Activated CD4-positive, CD25-positive, alpha-beta regulatory T cell (primary cell): ENCODE data around the gene FTL.
"Not testable (repeated sequence)": the region's sequence is repeated elsewhere in the genome, so short reads cannot be mapped to it uniquely, and the experiment has no call there.

ENCODE experiments used
- DNase-seq, 4 experiments: peaks; one replicate each; lab custom pipeline; 2025; lab: John Stamatoyannopoulos, UW

The FTL gene

DNA sequence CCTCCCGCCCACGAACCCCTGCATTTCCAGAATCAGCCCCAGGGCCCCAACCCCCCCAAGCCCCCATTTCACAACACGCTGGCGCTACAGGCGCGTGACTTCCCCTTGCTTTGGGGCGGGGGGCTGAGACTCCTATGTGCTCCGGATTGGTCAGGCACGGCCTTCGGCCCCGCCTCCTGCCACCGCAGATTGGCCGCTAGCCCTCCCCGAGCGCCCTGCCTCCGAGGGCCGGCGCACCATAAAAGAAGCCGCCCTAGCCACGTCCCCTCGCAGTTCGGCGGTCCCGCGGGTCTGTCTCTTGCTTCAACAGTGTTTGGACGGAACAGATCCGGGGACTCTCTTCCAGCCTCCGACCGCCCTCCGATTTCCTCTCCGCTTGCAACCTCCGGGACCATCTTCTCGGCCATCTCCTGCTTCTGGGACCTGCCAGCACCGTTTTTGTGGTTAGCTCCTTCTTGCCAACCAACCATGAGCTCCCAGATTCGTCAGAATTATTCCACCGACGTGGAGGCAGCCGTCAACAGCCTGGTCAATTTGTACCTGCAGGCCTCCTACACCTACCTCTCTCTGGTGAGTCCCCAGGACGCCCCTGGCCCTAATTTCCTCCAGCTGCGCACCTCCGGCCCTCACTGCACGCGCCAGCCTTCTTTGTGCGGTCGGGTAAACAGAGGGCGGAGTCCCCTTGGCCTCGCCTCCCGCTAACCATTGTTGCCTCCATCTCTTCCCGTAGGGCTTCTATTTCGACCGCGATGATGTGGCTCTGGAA, at the start of gene FTL:
Gene FTL (plus strand): TSS at position 270 of the 766 bp plus-strand sequence. CDS start 199 bp downstream, at position 469.
- DNase-seq: peak; percentile 83 to 88 (median 84)

DNA sequence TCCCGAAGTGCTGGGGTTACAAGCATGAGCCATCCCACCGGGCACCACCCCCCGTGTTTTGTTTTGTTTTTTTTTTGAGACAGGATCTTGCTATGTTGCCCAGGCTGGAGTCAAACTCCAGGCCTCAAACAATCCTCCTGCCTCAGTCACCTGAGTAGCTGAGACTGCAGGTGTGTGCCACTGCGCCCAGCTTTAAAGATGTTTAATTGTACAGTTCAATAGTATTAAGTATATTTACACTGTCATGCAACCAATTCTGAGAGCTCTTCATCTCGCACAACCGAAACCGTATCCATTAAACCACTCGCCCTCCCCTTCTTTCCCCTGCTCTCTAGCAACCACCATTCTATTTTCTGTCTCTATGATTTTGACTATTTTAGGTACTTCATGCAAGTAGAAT, 49.4 kb upstream of the FTL start:
- DNase-seq: no peak

DNA sequence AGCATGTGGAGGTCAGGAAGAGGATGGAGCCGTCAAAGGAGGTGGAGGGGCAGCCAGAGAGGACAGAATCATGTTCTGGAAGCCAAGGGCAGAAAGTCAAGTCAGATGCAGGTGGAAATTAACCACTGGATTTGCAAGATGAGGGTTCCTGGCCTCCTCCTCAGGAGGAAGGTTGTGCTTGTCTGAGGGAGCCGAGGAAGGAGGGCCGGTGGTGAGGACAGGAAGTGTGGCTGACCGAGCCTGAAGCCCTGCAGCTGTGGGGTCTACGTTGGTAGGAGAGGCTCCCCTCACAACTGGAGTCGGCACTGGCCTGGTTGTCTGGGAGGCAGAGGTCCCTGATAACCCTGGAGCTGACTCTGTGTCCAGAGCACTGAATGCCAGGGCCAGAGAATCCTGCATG, 47.0 kb upstream of the FTL start:
- DNase-seq: no peak

DNA sequence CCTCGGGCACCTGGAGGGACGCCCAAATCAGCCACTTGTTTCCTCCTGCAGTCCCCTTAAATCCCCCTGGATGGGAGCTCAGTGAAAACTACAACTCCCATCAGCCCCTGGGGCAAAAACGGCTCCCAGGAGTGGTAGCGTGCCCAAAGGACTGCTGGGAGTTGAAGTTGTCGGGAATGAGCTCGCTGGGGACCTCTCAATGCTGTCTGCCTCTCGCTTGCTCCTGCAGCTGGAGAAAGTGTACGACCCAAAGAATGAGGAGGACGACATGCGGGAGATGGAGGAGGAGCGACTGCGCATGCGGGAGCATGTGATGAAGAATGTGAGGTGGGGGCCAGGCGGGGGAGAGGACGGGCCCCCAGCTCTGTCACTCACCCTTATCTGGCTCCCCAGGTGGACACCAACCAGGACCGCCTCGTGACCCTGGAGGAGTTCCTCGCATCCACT, 46.3 kb upstream of the FTL start:
- no peak for DNase-seq

DNA sequence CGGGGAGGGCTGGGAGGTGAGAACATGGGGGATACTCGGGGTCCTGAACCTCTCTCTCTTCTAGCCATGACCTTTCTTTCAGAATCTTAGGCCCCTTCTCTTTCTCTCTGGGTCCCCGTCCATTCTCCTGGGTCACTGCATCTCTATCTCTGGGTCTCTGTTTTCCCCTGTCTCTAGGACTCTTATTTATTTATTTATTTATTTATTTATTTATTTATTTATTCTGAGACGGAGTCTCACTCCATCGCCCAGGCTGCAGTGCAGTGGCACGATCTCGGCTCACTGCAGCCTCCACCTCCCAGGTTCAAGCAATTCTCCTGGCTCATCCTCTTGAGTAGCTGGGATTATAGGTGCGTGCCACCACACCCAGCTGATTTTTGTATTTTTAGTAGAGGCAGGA, 45.8 kb upstream of the FTL start:
- not testable (repeated sequence) for DNase-seq

DNA sequence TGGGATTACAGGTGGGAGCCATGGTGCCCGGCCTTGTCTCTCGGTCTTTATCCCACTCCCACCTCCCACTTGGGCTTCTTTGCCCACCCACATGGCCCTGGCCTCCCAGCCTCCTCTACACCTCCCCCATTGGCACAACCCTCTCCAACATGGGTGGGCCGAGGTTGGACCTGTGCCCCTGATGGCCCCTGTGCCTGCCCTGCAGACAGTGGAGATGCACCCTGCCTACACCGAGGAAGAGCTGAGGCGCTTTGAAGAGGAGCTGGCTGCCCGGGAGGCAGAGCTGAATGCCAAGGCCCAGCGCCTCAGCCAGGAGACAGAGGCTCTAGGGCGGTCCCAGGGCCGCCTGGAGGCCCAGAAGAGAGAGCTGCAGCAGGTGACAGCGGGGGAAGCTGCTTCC, 44.2 kb upstream of the FTL start:
- DNase-seq: no peak

DNA sequence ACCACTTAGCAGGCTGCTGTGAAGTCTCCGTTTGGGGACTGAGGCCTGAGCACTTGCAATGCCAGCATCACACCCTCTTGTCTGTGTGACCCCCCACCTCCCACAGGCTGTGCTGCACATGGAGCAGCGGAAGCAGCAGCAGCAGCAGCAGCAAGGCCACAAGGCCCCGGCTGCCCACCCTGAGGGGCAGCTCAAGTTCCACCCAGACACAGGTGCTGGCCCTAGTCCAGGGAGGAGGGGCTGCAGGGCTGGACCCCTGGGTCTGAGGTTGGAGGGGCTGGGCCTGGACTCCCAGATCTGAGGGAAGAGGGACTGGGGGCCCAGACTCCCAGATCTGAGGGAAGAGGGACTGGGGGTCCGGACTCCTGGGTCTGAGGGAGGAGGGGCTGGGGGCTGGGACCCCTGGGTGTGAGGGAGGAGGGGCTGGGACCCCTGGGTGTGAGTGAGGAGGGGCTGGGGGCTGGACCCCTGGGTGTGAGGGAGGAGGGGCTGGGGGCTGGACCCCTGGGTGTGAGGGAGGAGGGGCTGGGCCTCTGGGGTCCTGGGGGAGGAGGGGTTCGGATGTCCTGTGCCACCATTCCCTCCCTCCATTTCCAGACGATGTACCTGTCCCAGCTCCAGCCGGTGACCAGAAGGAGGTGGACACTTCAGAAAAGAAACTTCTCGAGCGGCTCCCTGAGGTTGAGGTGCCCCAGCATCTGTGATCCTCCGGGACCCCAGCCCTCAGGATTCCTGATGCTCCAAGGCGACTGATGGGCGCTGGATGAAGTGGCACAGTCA, 43.2 kb upstream of the FTL start:
- DNase-seq: no peak

DNA sequence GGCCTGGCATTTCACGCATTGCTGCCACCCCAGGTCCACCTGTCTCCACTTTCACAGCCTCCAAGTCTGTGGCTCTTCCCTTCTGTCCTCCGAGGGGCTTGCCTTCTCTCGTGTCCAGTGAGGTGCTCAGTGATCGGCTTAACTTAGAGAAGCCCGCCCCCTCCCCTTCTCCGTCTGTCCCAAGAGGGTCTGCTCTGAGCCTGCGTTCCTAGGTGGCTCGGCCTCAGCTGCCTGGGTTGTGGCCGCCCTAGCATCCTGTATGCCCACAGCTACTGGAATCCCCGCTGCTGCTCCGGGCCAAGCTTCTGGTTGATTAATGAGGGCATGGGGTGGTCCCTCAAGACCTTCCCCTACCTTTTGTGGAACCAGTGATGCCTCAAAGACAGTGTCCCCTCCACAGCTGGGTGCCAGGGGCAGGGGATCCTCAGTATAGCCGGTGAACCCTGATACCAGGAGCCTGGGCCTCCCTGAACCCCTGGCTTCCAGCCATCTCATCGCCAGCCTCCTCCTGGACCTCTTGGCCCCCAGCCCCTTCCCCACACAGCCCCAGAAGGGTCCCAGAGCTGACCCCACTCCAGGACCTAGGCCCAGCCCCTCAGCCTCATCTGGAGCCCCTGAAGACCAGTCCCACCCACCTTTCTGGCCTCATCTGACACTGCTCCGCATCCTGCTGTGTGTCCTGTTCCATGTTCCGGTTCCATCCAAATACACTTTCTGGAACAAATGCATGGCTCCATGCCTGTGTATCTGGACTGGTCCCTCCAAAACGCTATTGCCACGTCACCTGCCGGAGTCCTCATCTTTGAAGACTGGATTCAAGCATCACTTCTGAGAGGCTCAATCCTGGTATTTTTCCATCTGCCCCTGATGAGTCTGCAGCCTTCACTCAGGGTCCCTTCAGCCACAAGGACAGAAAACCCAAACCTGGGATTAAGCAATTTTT, 42.3 kb upstream of the FTL start:
- no peak for DNase-seq

DNA sequence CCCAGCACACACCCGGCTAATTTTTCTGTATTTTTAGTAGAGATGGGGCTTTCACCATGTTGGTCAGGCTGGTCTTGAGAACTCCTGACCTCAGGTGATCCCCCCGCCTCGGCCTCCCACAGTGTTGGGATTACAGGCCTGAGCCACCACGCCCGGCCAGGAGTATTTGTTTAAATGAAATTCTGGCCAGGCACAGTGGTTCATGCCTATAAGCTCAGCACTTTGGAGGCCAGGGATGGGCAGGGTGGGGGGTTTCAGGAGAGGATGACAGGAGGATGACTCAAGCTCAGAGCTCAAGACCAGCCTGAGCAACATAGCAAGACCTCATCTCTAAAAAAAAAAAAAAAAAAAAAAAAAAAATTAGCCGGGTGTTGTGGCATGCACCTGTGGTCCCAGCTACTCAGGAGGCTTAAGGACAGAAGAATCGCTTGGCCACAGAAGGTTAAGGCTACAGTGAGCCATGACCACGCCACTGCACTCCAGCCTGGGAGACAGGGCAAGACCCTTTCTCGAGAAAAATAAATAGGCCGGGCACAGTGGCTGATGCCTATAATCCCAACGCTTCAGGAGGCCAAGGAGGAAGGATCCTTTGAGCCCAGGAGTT, 39.8 kb upstream of the FTL start:
- no peak for DNase-seq

DNA sequence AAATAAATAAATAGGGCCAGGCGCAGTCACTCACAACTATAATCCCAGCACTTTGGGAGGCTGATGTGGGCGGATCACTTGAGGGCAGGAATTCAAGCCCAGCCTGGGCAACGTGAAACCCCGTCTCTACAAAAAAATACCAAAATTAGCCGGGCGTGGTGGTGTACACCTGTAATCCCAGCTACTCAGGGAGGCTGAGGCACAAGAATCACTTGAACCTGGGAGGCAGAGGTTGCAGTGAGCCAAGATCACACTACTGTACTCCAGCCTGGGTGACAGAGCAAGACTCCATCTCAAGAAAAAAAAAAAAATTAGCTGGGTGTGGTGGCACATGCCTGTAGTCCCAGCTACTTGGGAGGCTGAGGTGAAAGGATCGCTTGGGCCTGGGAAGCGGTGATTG, 39.2 kb upstream of the FTL start:
- not testable (repeated sequence) for DNase-seq

DNA sequence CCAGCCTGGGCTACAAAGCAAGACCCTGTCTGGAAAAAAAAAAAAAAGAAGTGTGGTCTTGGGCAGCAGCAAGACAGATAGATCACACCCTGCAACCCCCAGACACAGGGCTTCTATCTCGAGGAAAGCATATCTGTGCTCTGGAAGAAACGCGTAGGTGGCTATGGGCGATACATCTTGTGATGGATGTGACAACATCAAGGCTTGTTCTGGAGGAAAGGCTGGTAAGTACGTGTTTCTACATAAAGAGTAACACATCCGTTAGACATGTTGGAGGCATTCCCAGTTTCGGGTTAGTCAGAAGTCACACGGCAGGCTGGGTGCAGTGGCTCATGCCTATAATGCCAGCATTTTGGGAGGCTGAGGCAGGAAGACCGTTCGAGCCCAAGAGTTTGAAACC, 38.2 kb upstream of the FTL start:
- no peak for DNase-seq

DNA sequence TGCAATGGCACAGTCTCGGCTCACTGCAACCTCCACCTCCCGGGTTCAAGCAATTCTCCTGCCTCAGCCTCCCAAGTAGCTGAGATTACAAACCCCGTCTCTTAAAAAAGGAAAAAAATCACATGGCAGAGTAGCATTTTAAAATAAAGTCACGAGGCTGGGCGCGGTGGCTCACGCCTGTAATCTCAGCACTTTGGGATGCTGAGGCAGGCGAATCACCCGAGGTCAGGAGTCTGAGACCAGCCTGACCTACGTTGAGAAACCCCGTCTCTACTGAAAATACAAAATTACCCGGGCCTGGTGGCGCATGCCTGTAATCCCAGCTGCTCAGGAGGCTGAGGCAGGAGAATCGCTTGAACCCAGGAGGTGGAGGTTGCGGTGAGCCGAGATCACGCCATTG, 37.4 kb upstream of the FTL start:
- not testable (repeated sequence) for DNase-seq

DNA sequence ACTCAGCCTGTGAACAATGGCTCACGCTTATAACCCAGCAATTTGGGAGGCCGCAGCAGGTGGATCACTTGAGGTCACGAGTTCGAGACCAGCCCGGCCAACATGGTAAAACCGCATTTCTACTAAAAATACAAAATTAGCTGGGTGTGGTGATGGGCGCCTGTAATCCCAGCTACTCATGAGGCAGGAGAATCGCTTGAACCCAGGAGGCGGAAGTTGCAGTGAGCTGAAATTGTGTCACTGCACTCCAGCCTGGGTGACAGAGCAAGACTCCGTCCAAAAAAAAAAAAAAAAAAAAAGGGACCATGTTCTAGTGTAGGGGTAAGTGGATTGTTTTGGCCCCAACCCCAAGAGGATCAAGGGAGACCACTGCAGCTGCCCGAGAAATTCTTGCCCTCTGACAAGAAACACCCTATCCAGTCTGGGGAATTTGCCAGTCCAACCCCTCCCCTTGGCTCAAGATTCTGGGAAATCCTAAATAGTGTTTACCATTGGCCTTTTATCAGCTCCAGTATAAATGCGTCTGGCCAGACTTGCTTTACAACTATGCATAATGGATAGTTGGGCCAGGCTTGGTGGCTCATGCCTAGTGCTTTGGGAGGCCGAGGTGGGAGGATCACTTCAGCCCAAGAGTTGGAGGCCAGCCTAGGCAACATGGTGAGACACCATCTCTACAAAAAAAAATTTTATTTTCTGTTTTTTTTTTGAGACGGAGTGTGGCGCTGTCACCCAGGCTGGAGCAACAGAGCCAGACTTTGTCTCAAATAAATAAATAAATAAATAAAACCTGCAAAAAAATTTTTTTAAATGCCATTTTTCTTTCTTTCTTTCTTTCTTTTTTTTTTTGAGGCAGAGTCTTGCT, 36.7 kb upstream of the FTL start:
- DNase-seq: no peak

DNA sequence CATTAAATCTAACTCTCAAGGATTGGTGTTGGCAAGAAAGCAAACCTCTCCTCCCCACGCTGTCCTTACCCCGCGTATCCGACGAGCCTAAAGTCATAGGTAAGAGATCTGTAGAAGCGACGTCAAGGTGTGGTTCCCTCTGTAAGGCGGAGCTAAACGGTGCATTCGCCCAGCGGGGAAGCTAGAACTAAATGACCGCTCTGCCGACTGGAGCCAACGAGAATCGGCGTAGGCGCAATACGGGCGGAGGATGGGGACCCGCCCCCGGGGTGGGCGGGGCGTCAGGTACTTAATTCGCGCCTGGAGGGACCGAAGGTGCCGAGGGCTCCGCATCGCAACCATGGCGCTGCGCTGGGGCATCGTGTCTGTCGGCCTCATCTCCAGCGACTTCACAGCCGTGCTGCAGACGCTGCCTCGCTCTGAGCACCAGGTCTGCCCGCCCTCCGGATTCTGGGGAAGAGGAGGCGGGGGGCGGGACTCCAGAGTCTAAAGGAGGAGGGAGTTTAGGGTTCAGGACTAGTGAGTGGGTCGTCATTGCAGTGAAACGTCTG, 31.7 kb upstream of the FTL start, which contains the start of gene DHDH:
Gene DHDH (plus strand): TSS at position 318 of the 551 bp plus-strand sequence. CDS start 23 bp downstream, at position 341.
- DNase-seq: peak; percentile 44 to 70 (median 61)

DNA sequence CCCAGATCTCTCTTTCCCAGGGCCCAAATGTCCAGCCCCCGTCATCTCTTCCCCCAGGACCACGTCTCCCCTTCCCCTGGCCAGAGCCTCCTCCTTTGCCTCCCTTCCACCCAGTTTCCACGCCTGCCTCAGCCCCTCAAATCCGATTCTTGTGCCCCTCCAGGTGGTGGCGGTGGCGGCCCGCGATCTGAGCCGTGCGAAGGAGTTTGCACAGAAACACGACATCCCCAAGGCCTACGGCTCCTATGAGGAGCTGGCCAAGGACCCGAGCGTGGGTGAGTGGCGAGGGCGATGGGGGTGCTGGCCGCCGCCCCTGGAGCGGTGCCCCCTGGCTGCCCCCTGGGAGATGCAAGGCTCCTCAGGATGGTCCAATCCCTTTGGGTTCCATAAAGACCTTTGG, 30.3 kb upstream of the FTL start:
- DNase-seq: no peak

DNA sequence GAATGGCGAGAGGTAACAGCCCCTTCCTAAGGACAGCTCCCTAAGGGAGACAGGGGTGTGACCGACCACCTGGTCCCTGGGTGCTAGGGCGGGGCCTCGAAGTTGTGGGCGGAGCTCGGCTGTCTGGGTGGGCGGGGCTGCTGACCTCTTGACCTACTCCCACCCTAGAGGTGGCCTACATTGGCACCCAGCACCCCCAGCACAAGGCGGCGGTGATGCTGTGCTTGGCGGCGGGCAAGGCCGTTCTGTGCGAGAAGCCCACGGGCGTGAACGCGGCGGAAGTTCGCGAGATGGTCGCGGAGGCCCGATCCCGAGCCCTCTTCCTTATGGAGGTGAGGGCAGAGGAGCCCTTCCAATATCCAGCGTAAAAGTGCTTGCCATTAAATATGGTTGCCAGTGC, 29.2 kb upstream of the FTL start:
- no peak for DNase-seq

DNA sequence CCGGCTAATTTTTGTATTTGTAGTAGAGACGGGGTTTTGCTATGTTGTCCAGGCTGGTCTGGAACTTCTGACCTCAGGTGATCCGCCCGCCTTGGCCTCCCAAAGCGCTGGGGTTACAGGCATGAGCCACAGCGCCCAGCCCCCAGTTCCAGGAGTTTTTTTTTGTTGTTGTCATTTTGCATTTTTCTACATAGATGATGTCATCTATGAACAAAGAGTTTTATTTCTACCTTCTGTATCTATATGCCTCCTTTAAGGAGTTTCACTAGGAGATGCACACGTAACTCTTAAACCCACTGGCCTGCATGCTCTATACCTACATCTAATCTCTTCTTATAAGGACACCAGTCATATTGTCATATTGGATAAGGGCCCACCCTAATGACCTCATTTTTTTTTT, 26.9 kb upstream of the FTL start:
- no peak for DNase-seq

DNA sequence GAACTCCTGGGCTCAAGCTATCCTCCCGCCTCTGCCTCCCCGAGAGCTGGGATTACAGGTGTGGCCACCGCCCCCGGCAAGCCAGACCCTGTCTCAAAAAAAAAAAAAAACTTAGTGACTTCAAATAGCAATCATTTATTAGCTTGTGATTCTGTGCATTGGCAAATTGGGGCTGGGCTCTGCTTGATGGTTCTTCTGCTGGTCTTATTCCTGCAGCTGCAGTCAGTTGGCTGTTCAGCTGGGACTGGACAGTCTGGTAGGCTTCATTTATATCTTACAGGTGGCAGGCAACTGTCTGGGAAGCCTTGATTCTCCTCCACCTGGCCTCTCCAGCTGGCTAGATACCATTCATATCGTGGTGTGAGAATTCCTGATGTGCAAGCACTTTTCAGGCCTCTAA, 24.2 kb upstream of the FTL start:
- DNase-seq: no peak

DNA sequence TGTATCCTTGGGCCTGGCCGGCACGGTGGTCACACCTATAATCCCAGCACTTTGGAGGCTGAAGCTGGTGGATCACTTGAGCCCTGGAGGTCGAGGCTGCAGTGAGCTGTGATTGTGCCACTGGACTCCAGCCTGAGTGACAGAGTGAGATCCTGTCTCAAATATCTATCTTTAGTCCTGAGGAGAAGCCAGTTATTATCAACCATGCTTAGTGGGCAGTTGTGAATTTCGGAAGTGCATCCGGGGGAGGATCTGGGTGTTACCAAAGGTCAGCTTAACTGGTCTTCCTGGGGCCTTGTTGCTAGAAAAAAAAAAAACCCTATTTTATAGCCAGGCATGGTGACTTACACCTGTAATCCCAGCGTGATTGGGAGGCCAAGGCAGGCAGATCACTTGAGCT, 22.0 kb upstream of the FTL start:
- no peak for DNase-seq

DNA sequence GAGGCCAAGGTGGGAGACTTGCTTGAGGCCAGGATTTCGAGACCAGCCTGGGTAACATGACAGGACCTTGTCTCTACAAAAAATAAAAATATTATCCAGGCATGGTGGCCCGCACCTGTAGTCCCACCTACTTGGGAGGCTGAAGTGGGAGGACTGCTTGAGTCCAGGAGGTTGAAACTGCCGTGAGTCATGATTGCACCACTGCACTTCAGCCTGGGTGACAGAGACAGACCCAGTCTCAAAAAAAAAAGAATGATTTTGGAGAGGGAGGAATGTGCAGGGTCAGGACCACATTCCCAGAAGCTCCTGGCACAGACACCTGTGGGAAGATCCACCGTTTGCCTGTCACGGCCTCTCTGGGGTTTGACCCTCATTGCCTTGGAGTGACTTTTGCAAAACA, 19.7 kb upstream of the FTL start:
- DNase-seq: no peak
